ENCODE results near the gene SGPL1.

Gene SGPL1

DNA sequence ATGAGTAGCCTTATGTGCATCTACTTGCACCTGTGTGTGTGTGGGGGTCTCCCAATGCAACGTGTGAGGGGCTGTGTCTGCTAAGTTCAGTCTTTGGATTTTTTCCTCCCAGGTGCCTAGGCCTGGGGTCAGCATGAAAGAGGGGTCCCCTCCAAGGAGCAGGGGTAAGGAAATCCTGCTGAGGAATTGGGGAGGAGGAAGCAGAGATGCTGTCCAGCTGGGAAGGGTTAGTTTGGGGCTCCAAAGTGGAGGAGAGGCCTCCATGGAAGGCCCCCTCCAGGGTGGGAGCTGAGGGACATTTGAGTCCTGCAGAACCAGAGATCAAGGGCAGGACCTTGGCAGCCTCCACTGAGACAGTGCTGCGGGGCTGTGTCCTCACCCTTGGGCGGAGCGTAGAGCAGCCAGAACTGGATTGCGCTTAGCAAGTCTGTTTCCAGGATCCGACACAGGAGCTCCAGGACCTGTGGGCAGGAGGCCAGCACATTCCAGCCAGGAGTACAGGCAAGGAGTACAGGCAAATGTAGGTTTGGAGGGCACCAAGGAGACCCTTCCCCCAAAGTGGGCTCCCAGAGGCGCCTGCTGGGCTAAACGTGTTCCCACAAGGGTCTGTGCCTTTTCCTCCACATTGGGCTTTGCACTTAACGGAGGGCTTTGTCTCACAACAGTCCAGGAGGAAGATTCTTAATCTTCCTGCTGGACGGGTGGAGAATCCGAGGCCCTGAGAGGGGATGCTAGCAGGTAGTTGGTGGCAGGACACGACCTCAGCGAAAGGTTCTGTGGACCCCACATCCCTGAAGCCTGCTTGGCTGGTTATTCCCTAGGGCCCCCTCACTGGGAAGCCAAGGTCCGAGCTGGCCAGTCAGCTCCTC, 40.7 kb upstream of the SGPL1 start:
- DNase-seq: no peak

DNA sequence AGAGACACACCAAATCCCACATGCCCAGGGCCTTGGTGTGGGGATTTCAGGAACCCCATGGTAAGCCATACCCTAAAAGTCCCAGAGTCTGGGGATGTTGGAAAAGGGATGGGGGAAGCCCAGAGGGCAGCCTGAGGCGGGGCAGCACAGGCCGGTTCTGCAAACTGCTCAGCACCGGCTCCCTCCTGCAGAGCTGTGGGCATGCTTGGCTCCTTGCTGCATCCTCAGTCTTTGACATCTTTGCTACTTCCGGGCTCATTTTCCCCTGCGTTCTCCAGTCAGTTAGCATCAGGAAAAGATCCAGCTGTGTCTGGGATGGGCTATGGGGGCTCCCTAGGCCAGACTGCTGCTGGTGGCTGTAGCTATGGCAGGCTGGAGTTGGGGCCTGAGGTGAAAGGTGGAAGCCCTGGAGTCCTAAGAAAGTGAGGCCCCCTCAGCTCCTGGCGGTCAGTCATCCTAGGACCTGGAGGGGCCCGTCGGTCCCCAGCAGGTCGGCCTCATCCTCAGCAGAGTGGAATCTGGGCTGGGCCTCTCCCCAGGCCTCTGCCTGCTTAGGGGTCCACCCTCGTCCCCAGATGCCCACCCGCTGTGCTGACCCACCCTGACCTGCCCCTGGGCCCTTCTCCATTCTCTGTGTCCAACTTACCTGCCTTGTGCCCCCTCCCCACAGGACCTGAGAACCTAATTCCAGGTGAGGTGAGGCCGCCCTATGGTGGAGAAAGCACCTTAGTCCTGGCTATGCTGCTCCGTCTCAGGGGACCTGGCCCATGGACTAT, 39.9 kb upstream of the SGPL1 start:
- no peak for DNase-seq
- Histone ChIP-seq H3K27me3 (replicated peaks; ENCODE audit: control insufficient read depth, insufficient read depth, low read length, poor library complexity, severe bottlenecking) (no peaks in the 10 kb centered on the region), H3K9me3 (ENCODE audit: control insufficient read depth, low read length) (no peaks in the 10 kb centered on the region), H3K27ac (ENCODE audit: insufficient read depth, low read length, poor library complexity, severe bottlenecking) (no peak overlapping the region), H3K36me3 (ENCODE audit: control insufficient read depth, insufficient read depth, low read length) (no peaks in the 10 kb centered on the region), H3K4me1 (ENCODE audit: control insufficient read depth, insufficient read depth, low read length, poor library complexity, severe bottlenecking) (no peaks in the 10 kb centered on the region), H3K4me3 (ENCODE audit: insufficient read depth, low read depth, low read length, poor library complexity, severe bottlenecking) (no peak overlapping the region)

More for the DNA sequence above, 40.7 kb upstream of the SGPL1 start:
- Histone ChIP-seq H3K4me1 (ENCODE audit: control insufficient read depth, insufficient read depth, low read length, poor library complexity, severe bottlenecking) (no peaks in the 10 kb centered on the region), H3K4me3 (ENCODE audit: insufficient read depth, low read depth, low read length, poor library complexity, severe bottlenecking) (no peak overlapping the region), H3K27ac (ENCODE audit: insufficient read depth, low read length, poor library complexity, severe bottlenecking) (no peak overlapping the region), H3K36me3 (ENCODE audit: control insufficient read depth, insufficient read depth, low read length) (no peaks in the 10 kb centered on the region), H3K27me3 (replicated peaks; ENCODE audit: control insufficient read depth, insufficient read depth, low read length, poor library complexity, severe bottlenecking) (no peaks in the 10 kb centered on the region), H3K9me3 (ENCODE audit: control insufficient read depth, low read length) (no peaks in the 10 kb centered on the region)

DNA sequence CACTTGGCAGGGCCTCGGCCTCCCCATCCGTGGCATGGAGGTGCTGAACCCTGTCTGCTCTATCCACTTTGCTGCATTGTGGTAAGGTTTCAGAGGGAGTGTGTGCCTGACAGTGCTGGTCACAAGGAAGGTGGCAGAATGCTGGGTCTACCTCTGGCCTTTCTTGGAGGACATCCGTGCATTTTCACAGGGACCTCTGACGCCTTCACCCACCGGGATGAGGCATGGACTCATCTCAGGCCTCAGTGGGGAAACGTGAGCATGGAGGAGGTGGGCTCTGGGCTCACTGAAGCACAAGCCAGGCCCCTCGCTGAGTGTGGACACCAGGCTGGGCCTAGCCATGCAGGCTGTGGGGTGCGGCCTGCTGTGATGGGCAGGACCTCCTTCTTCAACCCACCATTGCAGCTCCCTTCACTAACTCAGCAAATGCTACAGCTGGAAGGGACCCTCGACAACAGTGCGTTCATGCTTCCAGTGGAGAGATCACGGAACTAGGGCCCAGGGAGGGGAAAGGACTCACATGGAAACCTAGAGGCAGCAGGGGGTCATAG, 39.2 kb upstream of the SGPL1 start:
- Histone ChIP-seq H3K27ac (ENCODE audit: insufficient read depth, low read length, poor library complexity, severe bottlenecking) (no peak overlapping the region), H3K36me3 (ENCODE audit: control insufficient read depth, insufficient read depth, low read length) (no peaks in the 10 kb centered on the region), H3K27me3 (replicated peaks; ENCODE audit: control insufficient read depth, insufficient read depth, low read length, poor library complexity, severe bottlenecking) (no peaks in the 10 kb centered on the region), H3K4me3 (ENCODE audit: insufficient read depth, low read depth, low read length, poor library complexity, severe bottlenecking) (no peak overlapping the region), H3K4me1 (ENCODE audit: control insufficient read depth, insufficient read depth, low read length, poor library complexity, severe bottlenecking) (no peaks in the 10 kb centered on the region), H3K9me3 (ENCODE audit: control insufficient read depth, low read length) (no peaks in the 10 kb centered on the region)
- DNase-seq: no peak

DNA sequence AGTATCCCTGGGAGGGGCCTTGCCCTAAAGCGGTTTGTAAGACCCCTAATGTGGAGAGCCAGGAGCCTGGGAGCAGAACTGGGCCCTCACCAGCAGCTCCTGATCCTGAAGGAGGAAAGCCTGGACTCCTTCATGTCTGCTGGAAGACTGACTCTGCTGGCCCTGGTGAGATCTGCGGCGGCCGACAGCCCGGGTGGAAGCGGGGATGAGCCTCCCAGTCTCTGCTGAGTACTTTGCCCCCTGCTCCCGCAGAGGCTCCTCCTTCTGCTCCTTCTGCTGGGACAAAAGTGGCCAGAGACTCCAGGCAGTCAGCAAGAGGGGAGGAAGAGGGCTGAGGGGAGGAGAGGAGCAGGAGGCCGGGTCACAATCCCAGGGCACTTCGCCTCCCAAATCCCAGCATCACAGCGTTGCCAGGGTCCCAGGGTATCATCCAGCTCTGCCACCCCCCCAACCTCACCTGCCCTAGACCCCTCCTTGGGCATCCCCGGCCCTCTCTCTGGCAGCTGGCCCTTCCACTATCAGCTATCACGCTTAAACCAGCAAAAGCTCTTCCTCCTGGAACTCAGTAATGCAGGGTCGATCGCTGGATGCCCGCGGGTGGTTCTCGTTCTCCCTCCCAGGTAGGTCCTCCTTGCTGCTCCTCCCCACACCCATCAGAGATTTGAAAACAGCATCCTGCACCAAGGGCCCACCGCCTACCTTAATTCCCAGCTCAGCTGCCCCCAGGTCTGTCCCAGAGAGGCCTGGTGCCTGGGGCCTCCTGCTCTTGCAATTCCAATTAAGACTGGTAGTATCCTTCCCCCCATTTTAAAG, 38.5 kb upstream of the SGPL1 start:
- H3K4me3 ChIP-seq (ENCODE audit: insufficient read depth, low read depth, low read length, poor library complexity, severe bottlenecking): no peak overlapping the region
- no peaks in the 10 kb centered on the region for H3K9me3 ChIP-seq (ENCODE audit: control insufficient read depth, low read length)
- no peaks in the 10 kb centered on the region for H3K4me1 ChIP-seq (ENCODE audit: control insufficient read depth, insufficient read depth, low read length, poor library complexity, severe bottlenecking)
- H3K27ac ChIP-seq (ENCODE audit: insufficient read depth, low read length, poor library complexity, severe bottlenecking): no peak overlapping the region
- no peaks in the 10 kb centered on the region for H3K36me3 ChIP-seq (ENCODE audit: control insufficient read depth, insufficient read depth, low read length)
- H3K27me3 ChIP-seq (replicated peaks; ENCODE audit: control insufficient read depth, insufficient read depth, low read length, poor library complexity, severe bottlenecking): no peaks in the 10 kb centered on the region
- DNase-seq: no peak

DNA sequence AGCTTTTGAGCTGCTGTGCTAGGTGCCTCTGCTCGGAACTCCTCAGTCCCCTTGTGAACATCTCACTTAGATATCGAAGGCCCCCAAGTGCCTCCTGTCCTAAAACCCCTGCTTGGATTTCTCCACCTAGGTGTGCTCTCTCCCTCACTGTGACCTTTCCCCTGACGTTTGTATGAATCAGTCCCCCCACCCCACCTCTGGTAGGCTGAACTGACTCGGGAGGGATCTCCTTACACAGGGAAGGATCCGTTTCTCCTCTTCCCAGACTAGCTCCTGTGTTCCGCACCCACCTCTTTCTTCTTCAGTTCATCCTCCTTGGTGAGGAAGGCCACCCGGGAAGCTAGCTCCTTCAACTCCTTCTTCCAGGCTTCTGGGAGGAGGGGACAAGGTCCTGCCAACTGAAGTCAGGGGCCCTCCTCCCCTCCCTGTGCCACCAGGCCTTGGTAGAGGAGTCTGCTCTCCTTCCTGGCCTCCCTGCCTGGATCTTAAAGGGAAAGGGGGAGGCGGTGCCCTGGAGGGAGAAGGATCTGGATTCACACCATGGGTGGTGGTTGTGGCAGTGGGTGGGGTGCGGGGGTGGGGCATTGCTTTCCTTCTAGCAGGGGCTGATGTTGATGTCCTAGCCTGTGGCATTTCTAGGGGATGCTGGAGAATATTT, 37.4 kb upstream of the SGPL1 start:
- Histone ChIP-seq H3K27ac (ENCODE audit: insufficient read depth, low read length, poor library complexity, severe bottlenecking) (no peak overlapping the region), H3K4me1 (ENCODE audit: control insufficient read depth, insufficient read depth, low read length, poor library complexity, severe bottlenecking) (no peaks in the 10 kb centered on the region)

DNA sequence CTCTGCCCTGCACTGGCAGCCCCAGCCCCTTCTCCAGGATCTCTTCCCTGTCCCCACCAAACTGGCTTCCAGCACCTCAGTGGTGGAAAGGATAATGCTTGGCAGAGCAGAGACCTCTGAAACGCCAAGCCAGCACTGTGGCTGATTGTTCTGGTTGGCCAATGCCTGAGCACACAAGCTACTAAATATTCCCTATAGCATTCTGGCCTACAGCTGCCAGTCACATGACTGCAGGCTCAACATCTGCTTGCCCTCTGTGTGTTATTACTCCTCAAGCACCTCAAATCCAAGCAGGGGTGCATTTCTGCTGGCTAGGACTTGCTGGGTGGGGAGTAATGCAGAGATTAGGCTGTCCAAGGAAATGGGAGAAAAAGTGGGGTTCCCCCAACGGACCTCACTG, 36.7 kb upstream of the SGPL1 start:
- H3K27ac ChIP-seq (ENCODE audit: insufficient read depth, low read length, poor library complexity, severe bottlenecking): no peak overlapping the region
- H3K27me3 ChIP-seq (replicated peaks; ENCODE audit: control insufficient read depth, insufficient read depth, low read length, poor library complexity, severe bottlenecking): no peaks in the 10 kb centered on the region
- H3K36me3 ChIP-seq (ENCODE audit: control insufficient read depth, insufficient read depth, low read length): no peaks in the 10 kb centered on the region
- no peak for DNase-seq
- H3K4me3 ChIP-seq (ENCODE audit: insufficient read depth, low read depth, low read length, poor library complexity, severe bottlenecking): no peak overlapping the region
- H3K9me3 ChIP-seq (ENCODE audit: control insufficient read depth, low read length): no peaks in the 10 kb centered on the region
- H3K4me1 ChIP-seq (ENCODE audit: control insufficient read depth, insufficient read depth, low read length, poor library complexity, severe bottlenecking): no peaks in the 10 kb centered on the region

More for the DNA sequence above, 37.4 kb upstream of the SGPL1 start:
- no peaks in the 10 kb centered on the region for H3K9me3 ChIP-seq (ENCODE audit: control insufficient read depth, low read length)
- H3K4me3 ChIP-seq (ENCODE audit: insufficient read depth, low read depth, low read length, poor library complexity, severe bottlenecking): no peak overlapping the region
- no peaks in the 10 kb centered on the region for H3K36me3 ChIP-seq (ENCODE audit: control insufficient read depth, insufficient read depth, low read length)
- DNase-seq: no peak
- no peaks in the 10 kb centered on the region for H3K27me3 ChIP-seq (replicated peaks; ENCODE audit: control insufficient read depth, insufficient read depth, low read length, poor library complexity, severe bottlenecking)

DNA sequence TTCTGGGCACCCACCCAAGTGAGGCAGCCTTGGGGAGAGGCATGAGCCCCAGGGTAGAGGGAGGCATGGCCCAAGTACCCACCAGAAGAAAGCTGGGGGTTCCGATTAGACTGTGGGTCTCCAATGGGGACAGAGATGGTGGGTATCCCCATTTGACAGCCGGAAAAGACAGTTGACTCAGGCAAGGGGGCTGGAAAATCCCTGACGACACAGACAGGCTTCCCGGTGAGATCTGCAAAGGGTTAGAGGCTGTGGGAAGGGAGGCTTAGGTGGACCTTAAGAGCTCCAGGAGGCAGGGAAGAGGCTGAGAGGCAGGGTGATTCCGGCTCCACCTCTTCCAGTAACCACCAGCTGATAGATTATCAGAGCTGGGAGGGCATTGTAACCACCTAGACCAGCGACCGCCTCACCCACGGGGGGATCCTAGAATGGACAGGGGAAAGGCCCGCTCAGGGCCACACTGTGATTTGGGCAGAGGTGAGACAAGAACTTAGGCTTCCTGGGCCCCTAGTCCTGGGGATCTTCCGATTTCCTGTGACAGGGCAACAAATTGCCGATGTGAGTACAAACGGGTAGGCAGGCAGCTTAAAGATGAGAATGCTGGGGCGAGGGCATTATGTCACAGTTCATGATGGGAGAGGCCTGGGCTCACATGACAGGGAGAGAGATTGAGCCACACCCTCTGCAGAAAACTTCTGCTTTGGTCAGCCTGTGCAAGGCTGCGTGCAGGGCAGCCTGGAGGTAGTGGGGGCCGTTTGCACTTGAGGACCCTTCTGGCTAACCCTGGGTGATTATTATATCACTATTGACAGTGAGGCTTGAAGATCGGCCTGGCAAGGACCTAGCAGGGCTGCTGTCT, 36.0 kb upstream of the SGPL1 start:
- Histone ChIP-seq H3K4me1 (ENCODE audit: control insufficient read depth, insufficient read depth, low read length, poor library complexity, severe bottlenecking) (no peaks in the 10 kb centered on the region), H3K27ac (ENCODE audit: insufficient read depth, low read length, poor library complexity, severe bottlenecking) (no peak overlapping the region), H3K9me3 (ENCODE audit: control insufficient read depth, low read length) (no peaks in the 10 kb centered on the region), H3K4me3 (ENCODE audit: insufficient read depth, low read depth, low read length, poor library complexity, severe bottlenecking) (no peak overlapping the region), H3K36me3 (ENCODE audit: control insufficient read depth, insufficient read depth, low read length) (no peaks in the 10 kb centered on the region), H3K27me3 (replicated peaks; ENCODE audit: control insufficient read depth, insufficient read depth, low read length, poor library complexity, severe bottlenecking) (no peaks in the 10 kb centered on the region)
- no peak for DNase-seq

DNA sequence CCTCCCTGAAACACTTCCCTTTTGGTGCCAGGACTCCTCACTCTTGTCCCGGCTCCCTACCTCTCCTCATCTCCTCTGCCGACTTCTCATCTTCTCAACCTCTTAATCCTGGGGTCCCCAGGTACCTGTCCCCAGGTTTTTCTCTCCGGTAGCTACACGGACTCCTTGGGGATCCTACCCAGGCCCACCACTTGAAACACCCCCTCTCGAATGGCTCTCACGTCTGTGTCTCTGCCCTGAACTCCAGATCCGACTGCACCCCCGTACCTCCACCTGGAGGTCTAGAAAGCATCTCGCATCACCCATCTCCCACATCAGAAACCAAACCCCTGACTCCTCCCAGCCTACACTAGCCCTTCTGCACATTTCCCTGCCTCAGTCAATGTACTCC, 35.4 kb upstream of the SGPL1 start:
- no peak overlapping the region for H3K4me3 ChIP-seq (ENCODE audit: insufficient read depth, low read depth, low read length, poor library complexity, severe bottlenecking)
- DNase-seq: no peak
- H3K9me3 ChIP-seq (ENCODE audit: control insufficient read depth, low read length): no peaks in the 10 kb centered on the region
- H3K27ac ChIP-seq (ENCODE audit: insufficient read depth, low read length, poor library complexity, severe bottlenecking): no peak overlapping the region
- no peaks in the 10 kb centered on the region for H3K4me1 ChIP-seq (ENCODE audit: control insufficient read depth, insufficient read depth, low read length, poor library complexity, severe bottlenecking)
- H3K27me3 ChIP-seq (replicated peaks; ENCODE audit: control insufficient read depth, insufficient read depth, low read length, poor library complexity, severe bottlenecking): no peaks in the 10 kb centered on the region
- H3K36me3 ChIP-seq (ENCODE audit: control insufficient read depth, insufficient read depth, low read length): no peaks in the 10 kb centered on the region

DNA sequence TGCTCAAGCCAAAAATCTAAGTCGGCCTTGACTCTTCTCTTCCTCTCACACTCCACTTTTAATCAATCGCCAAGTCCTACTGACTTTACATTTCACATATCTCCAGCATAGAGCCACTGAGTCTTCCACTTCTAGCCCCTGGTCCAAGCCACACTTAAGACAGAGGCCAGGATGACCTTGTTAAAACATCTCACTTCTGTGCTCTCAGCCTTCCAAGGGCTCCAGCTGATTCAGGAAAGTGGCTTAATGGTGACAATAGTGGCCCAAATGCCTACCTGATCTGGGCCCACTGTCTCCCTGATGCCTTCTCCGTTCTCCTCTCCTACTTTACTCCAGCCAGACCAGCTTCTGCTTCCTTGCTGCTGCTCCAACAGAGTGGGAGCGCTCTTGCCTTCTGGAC, 35.0 kb upstream of the SGPL1 start:
- Histone ChIP-seq H3K9me3 (ENCODE audit: control insufficient read depth, low read length) (no peaks in the 10 kb centered on the region), H3K36me3 (ENCODE audit: control insufficient read depth, insufficient read depth, low read length) (no peaks in the 10 kb centered on the region), H3K27ac (ENCODE audit: insufficient read depth, low read length, poor library complexity, severe bottlenecking) (no peak overlapping the region), H3K4me3 (ENCODE audit: insufficient read depth, low read depth, low read length, poor library complexity, severe bottlenecking) (no peak overlapping the region), H3K4me1 (ENCODE audit: control insufficient read depth, insufficient read depth, low read length, poor library complexity, severe bottlenecking) (no peaks in the 10 kb centered on the region), H3K27me3 (replicated peaks; ENCODE audit: control insufficient read depth, insufficient read depth, low read length, poor library complexity, severe bottlenecking) (no peaks in the 10 kb centered on the region)
- no peak for DNase-seq

Data from effector memory CD4-positive, alpha-beta T cell (primary cell).